Endothelial cell of umbilical vein (primary cell): ENCODE data around the gene LCLAT1.

Experiments used
- CTCF ChIP-seq, 2 donors: IDR thresholded peaks; 1 replicate in 1 of 2; 2 replicates in 1 of 2; pipeline ENCODE4 v1.5.1; 2011; ENCODE audit warnings: low read length in 2 of 2, mild to moderate bottlenecking in 2 of 2, moderate library complexity in 2 of 2, control low read depth in 1 of 2, inconsistent platforms in 1 of 2, low read depth in 1 of 2; ENCODE audit not compliant: insufficient read depth in 1 of 2; ENCODE audit errors: extremely low read depth in 1 of 2
- MAX ChIP-seq: IDR thresholded peaks from 2 replicates; pipeline ENCODE4 v1.6.1; 2011; ENCODE audit not compliant: insufficient read depth, insufficient read length
- MYC ChIP-seq: IDR thresholded peaks from one replicate; pipeline ENCODE4 v1.6.1; 2011; ENCODE audit warnings: mild to moderate bottlenecking, low read depth, low read length
- POLR2A ChIP-seq: IDR thresholded peaks from 2 replicates; pipeline ENCODE4 v1.6.1; 2012; ENCODE audit warnings: low read depth, mild to moderate bottlenecking, control low read depth, low read length
- POLR2AphosphoS5 ChIP-seq: IDR thresholded peaks from 2 replicates; pipeline ENCODE4 v1.6.1; 2012; ENCODE audit warnings: low read depth, mild to moderate bottlenecking, control low read depth, low read length, moderate library complexity; ENCODE audit not compliant: insufficient read depth

- no peak for TF ChIP-seq POLR2AphosphoS5
- no peak for TF ChIP-seq CTCF (IDR thresholded peaks at IDR 0.05; ENCODE audit: extremely low read depth in 1 of 2, insufficient read depth in 1 of 2, low read depth in 1 of 2, low read length in 2 of 2)
- no peak for TF ChIP-seq MAX
- TF ChIP-seq MYC = no peak
- TF ChIP-seq POLR2A = no peak
These were observed 161.6 kb downstream of the LCLAT1 start for GRCh38 chr2:30608643-30609042.
